A673 (cell line): ENCODE results near the gene DCLK2. TPM values are rescaled to one million over a fixed set of nuclear protein-coding genes. Genes with fewer than 3 reads are reported as not detected.

Source experiments
- BruUV-seq: library from RNA; stranded (reverse); fragments of 400-500 nt; replicated peaks from 2 replicates; lab custom pipeline; 2021; lab: Mats Ljungman, UMichigan
- CTCF ChIA-PET: fragments of 300-600 bp; sonication (Branson Sonifier 250); formaldehyde crosslinking; loops from one replicate; lab custom pipeline; 2022; ENCODE audit warnings: antibody characterized with exemption; lab: Charles Lee
- POLR2A ChIA-PET: fragments of 300-600 bp; sonication (Branson Sonifier 250); formaldehyde crosslinking; loops from one replicate; lab custom pipeline; 2022; ENCODE audit warnings: antibody characterized with exemption; ENCODE audit not compliant: low non-redundant PET; lab: Charles Lee
- DNase-seq: peaks from one replicate; pipeline ENCODE4 v3.0.0-alpha.2; 2015; ENCODE audit warnings: low spot score
- H3K27ac ChIP-seq: fragments of 200-600 bp; sonication (generic); 2 replicates; pipeline ENCODE4 v1.5.1; 2016; ENCODE audit warnings: mixed run types, low read depth, mild to moderate bottlenecking, mixed read lengths, antibody characterized with exemption, low read length; ENCODE audit not compliant: poor library complexity, severe bottlenecking
- H3K27me3 ChIP-seq: fragments of 200-600 bp; sonication (generic); replicated peaks from 2 replicates; pipeline ENCODE4 v1.6.1; 2017; ENCODE audit warnings: mixed run types, low read depth, mild to moderate bottlenecking, mixed read lengths, antibody characterized with exemption, low read length; ENCODE audit not compliant: insufficient read depth, poor library complexity
- H3K36me3 ChIP-seq: fragments of 200-600 bp; sonication (generic); 2 replicates; pipeline ENCODE4 v1.6.1; 2016; ENCODE audit warnings: mixed run types, mild to moderate bottlenecking, mixed read lengths, antibody characterized with exemption, low read length; ENCODE audit not compliant: insufficient read depth, poor library complexity, severe bottlenecking
- H3K4me1 ChIP-seq: fragments of 200-600 bp; sonication (generic); 2 replicates; pipeline ENCODE4 v1.6.1; 2017; ENCODE audit warnings: mixed run types, mild to moderate bottlenecking, mixed read lengths, antibody characterized with exemption, low read length; ENCODE audit not compliant: insufficient read depth, poor library complexity, severe bottlenecking
- H3K4me3 ChIP-seq: fragments of 200-600 bp; sonication (generic); 2 replicates; pipeline ENCODE4 v1.5.1; 2016; ENCODE audit warnings: low read depth, mixed run types, mild to moderate bottlenecking, mixed read lengths, low read length; ENCODE audit not compliant: poor library complexity, severe bottlenecking
- H3K9me3 ChIP-seq: fragments of 200-600 bp; sonication (generic); 2 replicates; pipeline ENCODE4 v1.6.1; 2016; ENCODE audit warnings: mixed run types, low read depth, mild to moderate bottlenecking, mixed read lengths, antibody characterized with exemption, low read length; ENCODE audit not compliant: poor library complexity, severe bottlenecking
- CTCF ChIP-seq: fragments of 300-800, 200-600 bp; sonication (generic); conservative IDR thresholded peaks from 2 replicates; pipeline ENCODE4 v1.5.1; 2017; ENCODE audit warnings: low read depth, mild to moderate bottlenecking, antibody characterized with exemption, low read length, moderate library complexity, mixed read lengths
- EZH2 ChIP-seq: fragments of 200-600 bp; sonication (generic); IDR thresholded peaks from 2 replicates; pipeline ENCODE4 v1.6.1; 2017; ENCODE audit warnings: borderline replicate concordance, low read depth, mild to moderate bottlenecking, mixed read lengths, antibody characterized with exemption, low read length; ENCODE audit not compliant: poor library complexity, severe bottlenecking
- intact Hi-C: fragments of 100-400 bp; cut with micrococcal nuclease; formaldehyde crosslinking; loops from one replicate; pipeline ENCODE4 v1.10.0; 2022; ENCODE audit not compliant: unreplicated experiment
- total RNA-seq: library from RNA; stranded (reverse); gene quantifications from 2 replicates; pipeline ENCODE4 v1.2.3, GENCODE V29; 2021

DCLK2 gene
- total RNA-seq, 1 experiment from 2014 or later = 4.9 TPM

GRCh38 chr4:150098214-150098613, 20.0 kb downstream of the DCLK2 start:
- no peaks in the 10 kb centered on the region for H3K9me3 ChIP-seq
- DNase-seq = no peak
- CTCF ChIA-PET = no interaction called here
- no peaks in the 10 kb centered on the region for H3K36me3 ChIP-seq
- POLR2A ChIA-PET = no interaction called here
- no peak for TF ChIP-seq EZH2
- TF ChIP-seq CTCF = no peak
- no peaks in the 10 kb centered on the region for H3K27me3 ChIP-seq
- H3K27ac ChIP-seq = no peak overlapping the region
- no TSS peak for BruUV-seq
- H3K4me3 ChIP-seq = no peak overlapping the region
- intact Hi-C loops = no loop called here
- no peaks in the 10 kb centered on the region for H3K4me1 ChIP-seq

- intact Hi-C loops = loop anchor here (10.0 kb wide), 1 partner anchor 110 kb away; no protein-coding TSS in a partner anchor
- no peak for DNase-seq
- Histone ChIP-seq H3K4me3 (no peak overlapping the region), H3K27me3 (no peaks in the 10 kb centered on the region), H3K9me3 (no peaks in the 10 kb centered on the region), H3K36me3 (no peaks in the 10 kb centered on the region), H3K4me1 (no peaks in the 10 kb centered on the region), H3K27ac (no peak overlapping the region)
- no TSS peak for BruUV-seq
- ChIA-PET CTCF (no interaction called here), POLR2A (no interaction called here)
- TF ChIP-seq CTCF = peak; percentile 45; the same call in 1 of the 2 replicates
- TF ChIP-seq EZH2 = no peak
These were observed 26.3 kb downstream of the DCLK2 start for GRCh38 chr4:150104404-150105027.

- intact Hi-C loops = loop anchor here (10.0 kb wide), 1 partner anchor 108 kb away; no protein-coding TSS in a partner anchor
- Histone ChIP-seq H3K27me3 (no peaks in the 10 kb centered on the region), H3K9me3 (no peaks in the 10 kb centered on the region), H3K36me3 (no peaks in the 10 kb centered on the region), H3K4me1 (no peaks in the 10 kb centered on the region), H3K27ac (no peak overlapping the region), H3K4me3 (no peak overlapping the region)
- DNase-seq = peak; percentile 42
- ChIA-PET CTCF (no interaction called here), POLR2A (no interaction called here)
- no TSS peak for BruUV-seq
- TF ChIP-seq EZH2 = no peak
- no peak for TF ChIP-seq CTCF
These were observed 28.6 kb downstream of the DCLK2 start for GRCh38 chr4:150106886-150107285.
